Neural progenitor cell (in vitro differentiated cells): ENCODE measurements around the gene TSPAN1.

Experiments used
- EZH2 ChIP-seq: fragments of 200-600 bp; sonication (generic); IDR thresholded peaks from 2 replicates; pipeline ENCODE4 v1.6.1; 2017; ENCODE audit warnings: antibody characterized with exemption, mild to moderate bottlenecking, moderate library complexity
- EZH2phosphoT487 ChIP-seq: fragments of 200-600 bp; sonication (generic); IDR thresholded peaks from 2 replicates; pipeline ENCODE4 v1.6.1; 2017; ENCODE audit warnings: antibody characterized with exemption
- TF ChIP-seq, protein P1 (sequence below): fragments of 200-600 bp; sonication (generic); IDR thresholded peaks from 2 replicates; pipeline ENCODE4 v1.5.1; 2017; ENCODE audit warnings: antibody characterized with exemption, mild to moderate bottlenecking

DNA sequence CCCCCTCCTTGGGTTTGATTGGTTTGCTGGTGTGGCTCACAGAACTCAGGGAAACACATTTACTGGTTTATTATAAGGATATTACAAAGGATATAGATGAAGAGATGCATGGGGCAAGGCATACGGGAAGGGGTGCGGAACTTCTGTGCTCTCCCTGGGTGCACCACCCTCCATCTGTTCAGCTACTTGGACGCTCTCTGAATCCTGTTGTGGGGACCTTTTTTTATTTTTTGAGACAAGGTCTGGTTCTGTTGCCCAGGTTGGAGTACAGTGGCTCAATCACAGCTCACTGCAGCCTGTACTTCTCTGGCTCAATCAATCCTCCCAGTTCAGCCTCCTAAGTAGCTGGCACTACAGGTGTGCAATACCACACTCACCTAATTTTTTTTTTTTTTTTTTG is 35.7 kb downstream of the TSPAN1 start:
- TF ChIP-seq, protein P1, sequence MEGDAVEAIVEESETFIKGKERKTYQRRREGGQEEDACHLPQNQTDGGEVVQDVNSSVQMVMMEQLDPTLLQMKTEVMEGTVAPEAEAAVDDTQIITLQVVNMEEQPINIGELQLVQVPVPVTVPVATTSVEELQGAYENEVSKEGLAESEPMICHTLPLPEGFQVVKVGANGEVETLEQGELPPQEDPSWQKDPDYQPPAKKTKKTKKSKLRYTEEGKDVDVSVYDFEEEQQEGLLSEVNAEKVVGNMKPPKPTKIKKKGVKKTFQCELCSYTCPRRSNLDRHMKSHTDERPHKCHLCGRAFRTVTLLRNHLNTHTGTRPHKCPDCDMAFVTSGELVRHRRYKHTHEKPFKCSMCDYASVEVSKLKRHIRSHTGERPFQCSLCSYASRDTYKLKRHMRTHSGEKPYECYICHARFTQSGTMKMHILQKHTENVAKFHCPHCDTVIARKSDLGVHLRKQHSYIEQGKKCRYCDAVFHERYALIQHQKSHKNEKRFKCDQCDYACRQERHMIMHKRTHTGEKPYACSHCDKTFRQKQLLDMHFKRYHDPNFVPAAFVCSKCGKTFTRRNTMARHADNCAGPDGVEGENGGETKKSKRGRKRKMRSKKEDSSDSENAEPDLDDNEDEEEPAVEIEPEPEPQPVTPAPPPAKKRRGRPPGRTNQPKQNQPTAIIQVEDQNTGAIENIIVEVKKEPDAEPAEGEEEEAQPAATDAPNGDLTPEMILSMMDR: no peak
- TF ChIP-seq EZH2phosphoT487 (no peak), EZH2 (no peak)
